ENCODE measurements around the gene MED22.

MED22 gene

GRCh38 chr9:133352635-133353340 lies 4.9 kb upstream of the MED22 start:
- peaks cover 56 to 61% of the 10 kb centered on the region in 2 experiments for H3K36me3 ChIP-seq (ENCODE audit: control insufficient read depth in 1 of 2, insufficient read depth in 2 of 2, low read depth in 1 of 2, low read length in 2 of 2)
- H2BK12ac ChIP-seq (ENCODE audit: low read length in 2 of 2): no peak overlapping the region
- H3K14ac ChIP-seq (ENCODE audit: low read length in 2 of 2): no peak overlapping the region
- no peaks in the 10 kb centered on the region for H3K27me3 ChIP-seq (ENCODE audit: control insufficient read depth in 1 of 2, insufficient read depth in 1 of 2, low read length in 2 of 2)
- H2AK5ac ChIP-seq (ENCODE audit: low read length, severe bottlenecking): no peak overlapping the region
- H3K9me3 ChIP-seq (ENCODE audit: control insufficient read depth, low read length): no peaks in the 10 kb centered on the region
- H4K91ac ChIP-seq (ENCODE audit: low read length): no peak overlapping the region
- H3K4me3 ChIP-seq (ENCODE audit: insufficient read depth in 1 of 2, low read depth in 1 of 2, low read length in 2 of 2): no peak overlapping the region
- H2BK15ac ChIP-seq (ENCODE audit: low read depth, poor library complexity, severe bottlenecking): no peak overlapping the region
- H4K8ac ChIP-seq (ENCODE audit: low read length): no peak overlapping the region
- H3K23ac ChIP-seq (ENCODE audit: low read length in 2 of 2): no peak overlapping the region
- H2BK120ac ChIP-seq (ENCODE audit: low read depth, low read length): no peak overlapping the region
- H2AFZ ChIP-seq (ENCODE audit: low read depth, low read length): no peak overlapping the region
- no peak overlapping the region for H2BK5ac ChIP-seq (ENCODE audit: low read depth, low read length, poor library complexity, severe bottlenecking)
- H3K27ac ChIP-seq (ENCODE audit: low read length, poor library complexity, severe bottlenecking): no peak overlapping the region
- DNase-seq: no peak
- no peak overlapping the region for H3K4ac ChIP-seq (ENCODE audit: low read depth in 1 of 2, low read length in 2 of 2)
- H3K18ac ChIP-seq (ENCODE audit: low read depth in 1 of 2, low read length in 2 of 2): no peak overlapping the region
- WGBS: 86% methylated on average over 8 of the region's 8 CpGs
- peaks cover 20% of the 10 kb centered on the region for H3K79me1 ChIP-seq (replicated peaks; ENCODE audit: low read length, poor library complexity, severe bottlenecking)
- no peak overlapping the region for H3K4me2 ChIP-seq (ENCODE audit: low read length, poor library complexity, severe bottlenecking)
- peak overlapping the region; percentile 100 for H3K9ac ChIP-seq (ENCODE audit: low read length)
- H3K4me1 ChIP-seq (ENCODE audit: control insufficient read depth, insufficient read depth, low read depth, low read length): peaks cover 24% of the 10 kb centered on the region

GRCh38 chr9:133351908-133352634 lies 4.1 kb upstream of the MED22 start:
- H3K4ac ChIP-seq (ENCODE audit: low read depth in 1 of 2, low read length in 2 of 2): no peak overlapping the region
- H3K4me3 ChIP-seq (ENCODE audit: insufficient read depth in 1 of 2, low read depth in 1 of 2, low read length in 2 of 2): no peak overlapping the region
- H2AFZ ChIP-seq (ENCODE audit: low read depth, low read length): no peak overlapping the region
- no peak overlapping the region for H3K14ac ChIP-seq (ENCODE audit: low read length in 2 of 2)
- no peak overlapping the region for H3K23ac ChIP-seq (ENCODE audit: low read length in 2 of 2)
- peaks cover 18% of the 10 kb centered on the region for H3K4me1 ChIP-seq (ENCODE audit: control insufficient read depth, insufficient read depth, low read depth, low read length)
- peaks cover 15% of the 10 kb centered on the region for H3K79me1 ChIP-seq (replicated peaks; ENCODE audit: low read length, poor library complexity, severe bottlenecking)
- H3K27ac ChIP-seq (ENCODE audit: low read length, poor library complexity, severe bottlenecking): no peak overlapping the region
- no peak overlapping the region for H2BK15ac ChIP-seq (ENCODE audit: low read depth, poor library complexity, severe bottlenecking)
- no peak overlapping the region for H2BK12ac ChIP-seq (ENCODE audit: low read length in 2 of 2)
- WGBS: 82% methylated on average over 14 of the region's 14 CpGs
- H3K27me3 ChIP-seq (ENCODE audit: control insufficient read depth in 1 of 2, insufficient read depth in 1 of 2, low read length in 2 of 2): no peaks in the 10 kb centered on the region
- no peak overlapping the region for H4K8ac ChIP-seq (ENCODE audit: low read length)
- no peak overlapping the region for H2BK5ac ChIP-seq (ENCODE audit: low read depth, low read length, poor library complexity, severe bottlenecking)
- DNase-seq: peak; percentile 66
- H3K18ac ChIP-seq (ENCODE audit: low read depth in 1 of 2, low read length in 2 of 2): no peak overlapping the region
- H3K9ac ChIP-seq (ENCODE audit: low read length): peak overlapping the region; percentile 100
- H3K36me3 ChIP-seq (ENCODE audit: control insufficient read depth in 1 of 2, insufficient read depth in 2 of 2, low read depth in 1 of 2, low read length in 2 of 2): peaks cover 51 to 58% of the 10 kb centered on the region in 2 experiments
- no peak overlapping the region for H2AK5ac ChIP-seq (ENCODE audit: low read length, severe bottlenecking)
- H4K91ac ChIP-seq (ENCODE audit: low read length): no peak overlapping the region
- H3K4me2 ChIP-seq (ENCODE audit: low read length, poor library complexity, severe bottlenecking): no peak overlapping the region
- no peaks in the 10 kb centered on the region for H3K9me3 ChIP-seq (ENCODE audit: control insufficient read depth, low read length)
- H2BK120ac ChIP-seq (ENCODE audit: low read depth, low read length): no peak overlapping the region

- Histone ChIP-seq H3K23ac (ENCODE audit: low read length in 2 of 2) (no peak overlapping the region), H4K8ac (ENCODE audit: low read length) (no peak overlapping the region), H2BK12ac (ENCODE audit: low read length in 2 of 2) (no peak overlapping the region), H3K9me3 (ENCODE audit: control insufficient read depth, low read length) (no peaks in the 10 kb centered on the region), H3K27ac (ENCODE audit: low read length, poor library complexity, severe bottlenecking) (no peak overlapping the region), H4K91ac (ENCODE audit: low read length) (no peak overlapping the region), H3K79me1 (replicated peaks; ENCODE audit: low read length, poor library complexity, severe bottlenecking) (peaks cover 11% of the 10 kb centered on the region), H2AFZ (ENCODE audit: low read depth, low read length) (no peak overlapping the region), H3K4ac (ENCODE audit: low read depth in 1 of 2, low read length in 2 of 2) (no peak overlapping the region), H3K4me3 (ENCODE audit: insufficient read depth in 1 of 2, low read depth in 1 of 2, low read length in 2 of 2) (no peak overlapping the region), H2AK5ac (ENCODE audit: low read length, severe bottlenecking) (no peak overlapping the region), H3K4me2 (ENCODE audit: low read length, poor library complexity, severe bottlenecking) (no peak overlapping the region), H2BK5ac (ENCODE audit: low read depth, low read length, poor library complexity, severe bottlenecking) (no peak overlapping the region), H2BK15ac (ENCODE audit: low read depth, poor library complexity, severe bottlenecking) (no peak overlapping the region), H3K4me1 (ENCODE audit: control insufficient read depth, insufficient read depth, low read depth, low read length) (peaks cover 18% of the 10 kb centered on the region), H3K9ac (ENCODE audit: low read length) (peak overlapping the region; percentile 100), H2BK120ac (ENCODE audit: low read depth, low read length) (no peak overlapping the region), H3K36me3 (ENCODE audit: control insufficient read depth in 1 of 2, insufficient read depth in 2 of 2, low read depth in 1 of 2, low read length in 2 of 2) (peaks cover 52 to 58% of the 10 kb centered on the region in 2 experiments), H3K14ac (ENCODE audit: low read length in 2 of 2) (no peak overlapping the region), H3K18ac (ENCODE audit: low read depth in 1 of 2, low read length in 2 of 2) (no peak overlapping the region), H3K27me3 (ENCODE audit: control insufficient read depth in 1 of 2, insufficient read depth in 1 of 2, low read length in 2 of 2) (no peaks in the 10 kb centered on the region)
- DNase-seq: no peak
- WGBS: 67% methylated on average over 1 of the region's 3 CpGs
These were observed 3.6 kb upstream of the MED22 start for GRCh38 chr9:133351526-133351907.

- no peak overlapping the region for H2BK5ac ChIP-seq (ENCODE audit: low read depth, low read length, poor library complexity, severe bottlenecking)
- no peak overlapping the region for H4K8ac ChIP-seq (ENCODE audit: low read length)
- no peak for DNase-seq
- peaks cover 24% of the 10 kb centered on the region for H3K4me1 ChIP-seq (ENCODE audit: control insufficient read depth, insufficient read depth, low read depth, low read length)
- H3K9me3 ChIP-seq (ENCODE audit: control insufficient read depth, low read length): no peaks in the 10 kb centered on the region
- no peak overlapping the region for H3K18ac ChIP-seq (ENCODE audit: low read depth in 1 of 2, low read length in 2 of 2)
- peaks cover 66 to 69% of the 10 kb centered on the region in 2 experiments for H3K36me3 ChIP-seq (ENCODE audit: control insufficient read depth in 1 of 2, insufficient read depth in 2 of 2, low read depth in 1 of 2, low read length in 2 of 2)
- no peak overlapping the region for H2BK12ac ChIP-seq (ENCODE audit: low read length in 2 of 2)
- no peak overlapping the region for H2BK120ac ChIP-seq (ENCODE audit: low read depth, low read length)
- H2AK5ac ChIP-seq (ENCODE audit: low read length, severe bottlenecking): no peak overlapping the region
- H3K4me2 ChIP-seq (ENCODE audit: low read length, poor library complexity, severe bottlenecking): peak overlapping the region; percentile 1
- peak overlapping the region; percentile 100 for H3K9ac ChIP-seq (ENCODE audit: low read length)
- peaks cover 25% of the 10 kb centered on the region for H3K79me1 ChIP-seq (replicated peaks; ENCODE audit: low read length, poor library complexity, severe bottlenecking)
- no peak overlapping the region for H2BK15ac ChIP-seq (ENCODE audit: low read depth, poor library complexity, severe bottlenecking)
- peak overlapping the region in 1 of 2 experiments; percentile 99 for H3K4me3 ChIP-seq (ENCODE audit: insufficient read depth in 1 of 2, low read depth in 1 of 2, low read length in 2 of 2)
- H3K14ac ChIP-seq (ENCODE audit: low read length in 2 of 2): no peak overlapping the region
- peak overlapping the region in 1 of 2 experiments; percentile 9 for H3K23ac ChIP-seq (ENCODE audit: low read length in 2 of 2)
- no peak overlapping the region for H3K4ac ChIP-seq (ENCODE audit: low read depth in 1 of 2, low read length in 2 of 2)
- no peak overlapping the region for H3K27ac ChIP-seq (ENCODE audit: low read length, poor library complexity, severe bottlenecking)
- no peaks in the 10 kb centered on the region for H3K27me3 ChIP-seq (ENCODE audit: control insufficient read depth in 1 of 2, insufficient read depth in 1 of 2, low read length in 2 of 2)
- 93% methylated on average over 15 of the region's 15 CpGs for WGBS
- H2AFZ ChIP-seq (ENCODE audit: low read depth, low read length): no peak overlapping the region
- no peak overlapping the region for H4K91ac ChIP-seq (ENCODE audit: low read length)
These were observed 2.2 kb upstream of the MED22 start for GRCh38 chr9:133349965-133350616.

All from mesenchymal stem cell (in vitro differentiated cells and primary cell).